Dermis lymphatic vessel endothelial cell (primary cell): ENCODE measurements around the gene LUM. TPM values are rescaled to one million over a fixed set of nuclear protein-coding genes. Genes with fewer than 3 reads are reported as not detected.

Experiments used
- total RNA-seq: library from RNA; depleted of rRNA; stranded (reverse); fragments of >200 nt; gene quantifications from 2 replicates; pipeline ENCODE4 v1.2.1, GENCODE V29; 2014

LUM gene
- not detected in 2 replicates for total RNA-seq

GRCh38 chr12:91111366-91112325, at the start of gene LUM:
Gene LUM (minus strand): TSS chr12:91111494. CDS start chr12:91108979, 2,515 bp downstream.

GRCh38 chr12:91057368-91058165, 53.7 kb downstream of the LUM start, which contains the start of gene KERA:
Gene KERA (minus strand): TSS chr12:91058024. CDS start chr12:91056281, 1,743 bp downstream.

Other genes starting within 250 kb of the LUM start
- not detected in 2 replicates for gene CCER1, start 156.3 kb downstream of the LUM start, total RNA-seq
- gene EPYC, start 106.5 kb downstream of the LUM start, total RNA-seq, result not detected in 2 replicates
- gene KERA, start 53.5 kb downstream of the LUM start, total RNA-seq, result not detected in 2 replicates
- gene DCN, start 71.3 kb upstream of the LUM start, total RNA-seq, result 0.11 TPM in 1 of 2 replicates, not detected in the other